ENCODE measurements around the gene A2M.

GRCh38 chr12:9073076-9073475 is 42.6 kb downstream of the A2M start:
- no peak for TF ChIP-seq POLR2A (IDR thresholded peaks at IDR 0.05)
- no peak for TF ChIP-seq CTCF (IDR thresholded peaks at IDR 0.05)
